GM18526 (cell line): Measurements from ENCODE around the gene KRT74.

Experiments
- POLR2A ChIP-seq: IDR thresholded peaks from 3 replicates; pipeline ENCODE4 v1.6.1; 2011; ENCODE audit not compliant: insufficient read length; ENCODE audit errors: extremely low read depth

Gene KRT74

DNA sequence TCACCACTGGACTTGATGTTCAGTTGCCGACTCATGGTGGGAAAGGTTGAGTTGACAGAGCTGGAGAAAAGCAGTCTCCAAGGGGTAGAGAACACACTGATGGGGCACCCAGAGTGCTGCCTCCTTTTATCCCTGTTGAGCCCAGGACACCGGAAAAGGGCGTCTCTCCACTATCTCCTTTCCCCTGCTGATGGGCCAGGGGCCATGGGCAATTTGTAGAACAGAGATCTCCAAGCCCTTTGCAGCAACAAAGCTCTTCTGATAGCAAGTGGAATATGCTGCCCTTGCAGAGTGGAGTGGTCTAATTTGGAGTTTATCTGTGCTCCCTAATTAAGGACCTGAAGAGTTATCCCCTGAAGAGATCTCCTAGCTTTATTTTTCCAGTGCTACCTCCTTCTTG lies at the start of gene KRT74:
Gene KRT74 (minus strand): TSS at position 101 of the 400 bp plus-strand sequence. CDS start 66 bp downstream, at position 35.
- no peak for TF ChIP-seq POLR2A

DNA sequence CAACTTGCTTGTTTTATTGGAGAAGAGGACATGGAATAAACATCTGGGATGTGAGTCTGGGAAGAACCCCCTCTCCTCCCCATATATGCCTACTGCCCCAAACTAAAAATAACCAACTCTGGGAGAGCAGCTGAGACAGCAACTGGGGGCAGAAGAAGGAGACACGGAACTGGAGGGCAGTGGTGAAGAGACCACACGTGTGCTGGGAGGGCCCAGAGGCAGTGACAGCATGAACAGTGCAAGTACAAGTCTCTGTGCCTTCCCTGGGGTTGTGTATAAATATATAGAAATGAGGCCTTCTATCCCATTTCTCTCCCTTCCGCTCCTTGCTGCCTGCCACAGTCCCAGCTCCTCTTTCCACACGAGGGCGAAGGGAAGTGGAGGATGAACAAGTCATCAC lies 48.7 kb upstream of the KRT74 start:
- no peak for TF ChIP-seq POLR2A

DNA sequence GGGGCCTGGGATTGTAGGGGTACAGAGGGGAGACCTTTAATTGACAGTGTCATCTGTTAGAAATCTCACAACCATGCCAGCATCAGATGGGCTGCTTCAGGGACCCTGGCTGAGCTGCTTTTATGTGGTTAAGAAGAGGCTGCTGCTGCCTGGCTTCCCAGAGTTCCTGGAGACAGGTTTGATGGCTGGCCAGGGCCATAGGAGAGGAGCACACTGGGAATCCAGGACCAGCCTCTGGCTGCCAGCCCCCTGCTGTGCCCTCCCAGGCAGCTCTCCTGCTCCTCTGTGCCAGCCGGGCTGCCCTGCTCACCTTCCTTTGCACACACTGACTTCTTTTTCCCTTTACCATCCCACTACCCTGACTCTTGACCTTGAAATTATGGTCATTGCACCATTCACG lies 45.2 kb upstream of the KRT74 start:
- no peak for TF ChIP-seq POLR2A

DNA sequence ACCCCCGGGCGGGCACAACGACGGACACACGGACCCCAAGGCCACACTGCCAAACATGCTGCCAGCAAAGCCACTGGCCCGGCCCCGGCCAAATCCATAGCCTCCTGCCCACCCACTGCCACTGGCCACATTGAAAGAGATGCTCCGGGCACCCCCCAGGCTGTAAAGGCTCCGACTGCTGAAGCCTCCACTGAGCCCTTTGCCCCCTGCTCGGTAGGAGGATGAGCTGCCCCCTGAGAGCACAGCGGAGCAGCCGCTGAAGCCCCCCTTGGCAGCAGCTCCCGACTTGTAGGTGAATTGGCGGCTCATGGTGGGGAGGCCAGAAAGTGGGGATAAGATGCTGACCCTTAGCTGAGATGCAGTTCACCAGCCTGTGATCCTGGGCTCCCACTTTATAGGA lies 44.6 kb upstream of the KRT74 start, which contains the start of gene KRT73:
Gene KRT73 (minus strand): TSS at position 344 of the 400 bp plus-strand sequence. CDS start 35 bp downstream, at position 309.
- TF ChIP-seq POLR2A, result no peak

DNA sequence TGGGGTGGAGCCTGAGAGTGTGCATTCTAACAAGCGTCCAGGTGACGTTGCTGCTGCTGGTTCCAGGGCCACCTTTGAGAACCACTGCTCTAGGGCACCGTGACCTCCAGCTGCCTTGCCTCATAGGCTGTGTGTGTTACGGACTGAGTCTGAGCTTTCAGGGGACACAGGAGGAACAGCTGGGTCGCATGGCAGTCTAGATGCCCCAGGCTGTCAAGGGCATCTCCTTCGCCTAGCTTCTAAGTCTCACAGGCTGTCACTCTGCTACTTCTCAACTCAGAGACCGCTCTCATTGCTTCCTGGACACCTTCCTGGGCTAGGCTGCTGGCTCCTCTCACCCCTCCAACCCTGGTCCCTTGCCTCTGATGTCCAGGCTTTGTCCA lies 43.8 kb upstream of the KRT74 start:
- no peak for TF ChIP-seq POLR2A

DNA sequence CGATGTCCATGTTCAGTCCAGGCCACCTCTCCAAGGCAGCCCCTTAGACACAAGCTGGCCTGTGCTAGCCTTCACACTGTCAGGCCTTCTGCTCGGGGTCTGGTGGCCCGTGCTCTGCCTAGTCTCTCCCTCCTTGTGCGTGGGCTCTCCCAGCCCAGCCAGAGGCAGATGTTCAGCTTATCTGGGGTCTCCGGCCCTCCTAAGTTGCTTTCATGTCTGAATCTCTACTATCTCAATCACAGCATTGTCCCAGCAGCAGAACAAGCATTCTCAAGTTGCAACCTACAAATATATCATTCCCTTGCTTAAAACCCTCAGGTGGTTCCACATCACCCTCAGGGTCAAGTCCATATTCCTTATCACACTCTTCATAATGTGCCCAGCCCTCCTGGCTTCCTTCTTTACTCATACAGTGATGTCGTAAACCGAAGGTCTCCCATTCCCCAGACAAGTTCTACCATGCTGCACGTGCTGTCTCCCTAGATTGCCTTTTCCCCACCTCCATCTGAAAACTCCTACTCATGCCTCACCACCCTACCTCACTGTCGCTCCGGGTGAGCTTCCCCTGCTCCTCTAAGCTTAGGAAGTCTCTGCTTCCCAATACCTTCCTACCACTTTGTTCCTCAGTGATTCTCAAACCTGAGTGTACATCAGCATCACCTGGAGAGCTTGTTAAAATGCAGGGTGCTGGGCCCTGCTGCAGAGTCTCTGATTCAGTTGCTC lies 43.2 kb upstream of the KRT74 start:
- TF ChIP-seq POLR2A, result no peak

DNA sequence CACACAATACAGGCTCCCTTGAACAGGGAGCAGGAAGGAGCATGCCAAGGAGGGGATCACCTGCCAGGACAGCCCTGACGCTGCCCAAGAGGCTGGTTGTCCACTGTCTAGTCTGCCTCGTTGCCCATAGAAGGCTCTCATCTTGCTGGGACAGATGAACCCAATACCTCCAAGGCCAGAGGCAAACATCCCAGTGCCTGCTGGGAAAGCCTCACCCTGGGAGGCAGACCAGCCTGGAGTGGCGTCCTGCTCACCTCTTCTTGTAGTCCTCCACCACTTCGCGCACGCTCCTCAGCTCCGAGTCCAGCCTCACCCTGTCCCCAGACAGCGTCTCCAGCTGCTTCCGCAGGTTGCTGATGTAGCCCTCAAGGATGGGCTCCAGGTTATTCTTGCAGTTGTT lies 42.3 kb upstream of the KRT74 start:
- TF ChIP-seq POLR2A, result no peak

DNA sequence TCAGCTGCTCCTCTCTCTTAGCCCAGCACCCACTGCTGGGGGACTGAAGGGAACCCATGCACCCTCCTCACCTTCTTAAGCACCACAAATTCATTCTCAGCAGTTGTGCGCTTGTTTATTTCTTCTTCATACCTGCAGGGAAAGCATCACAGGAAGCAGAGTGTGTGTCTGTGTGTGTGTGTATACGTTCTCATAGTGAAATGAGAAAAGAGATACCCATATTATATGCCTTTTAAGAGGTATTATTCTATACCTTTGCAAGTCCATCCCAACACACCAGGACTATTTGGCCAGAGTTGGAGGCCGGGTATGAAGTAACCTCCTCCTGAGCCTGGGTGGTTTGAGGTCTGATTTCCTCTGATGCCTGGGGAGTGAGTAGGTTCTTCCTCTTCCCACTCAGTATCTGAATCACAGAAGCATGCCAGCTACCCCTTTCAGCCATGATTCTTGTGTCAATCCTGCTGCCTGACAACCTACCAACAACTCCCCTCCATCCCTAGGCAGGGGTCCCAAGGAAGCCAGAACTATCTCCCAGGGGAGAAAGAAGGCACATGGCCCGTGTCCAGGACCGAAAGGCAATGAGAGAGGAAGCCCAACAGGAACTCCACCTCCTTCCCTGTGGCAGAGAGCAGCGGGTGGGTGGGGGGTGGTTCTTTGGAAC lies 41.7 kb upstream of the KRT74 start:
- no peak for TF ChIP-seq POLR2A

DNA sequence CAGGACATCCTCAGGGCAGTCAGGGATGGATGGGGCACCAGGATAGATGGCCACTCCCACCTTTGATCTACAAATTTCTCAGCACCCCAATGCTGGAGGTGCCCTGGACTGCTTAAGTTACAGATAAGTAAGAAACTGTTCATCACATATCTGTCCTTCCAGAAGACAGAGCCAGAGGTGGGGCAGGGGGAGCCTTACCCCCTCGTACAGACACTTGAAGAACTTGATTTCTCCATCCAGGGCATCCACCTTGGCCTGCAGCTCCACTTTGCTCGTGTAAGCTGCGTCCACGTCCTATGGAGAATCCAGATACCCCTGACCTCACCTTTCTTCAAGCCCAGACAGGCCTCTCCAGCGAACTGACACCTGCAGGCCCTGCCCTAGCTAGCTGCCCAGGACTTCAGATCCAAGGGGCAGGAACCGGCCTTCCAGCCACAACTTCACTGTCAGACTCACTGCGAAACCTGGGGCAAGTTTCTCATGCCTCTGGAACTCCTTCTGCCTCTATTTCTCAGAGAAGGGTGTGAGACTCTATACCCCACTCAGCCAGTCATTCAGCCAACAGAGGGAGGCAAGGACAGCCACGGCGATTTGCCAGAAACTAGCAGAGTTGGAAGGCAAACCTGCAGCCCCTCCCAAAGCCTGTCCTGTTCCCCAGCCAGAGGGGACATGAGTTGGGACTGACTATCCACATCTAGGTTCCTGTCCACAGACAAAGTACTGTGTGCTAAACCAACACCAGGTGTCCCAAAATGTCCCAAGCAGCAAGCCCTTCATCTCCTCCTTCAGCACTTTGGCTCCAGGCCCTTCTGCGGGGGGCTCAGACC lies 41.0 kb upstream of the KRT74 start:
- no peak for TF ChIP-seq POLR2A

DNA sequence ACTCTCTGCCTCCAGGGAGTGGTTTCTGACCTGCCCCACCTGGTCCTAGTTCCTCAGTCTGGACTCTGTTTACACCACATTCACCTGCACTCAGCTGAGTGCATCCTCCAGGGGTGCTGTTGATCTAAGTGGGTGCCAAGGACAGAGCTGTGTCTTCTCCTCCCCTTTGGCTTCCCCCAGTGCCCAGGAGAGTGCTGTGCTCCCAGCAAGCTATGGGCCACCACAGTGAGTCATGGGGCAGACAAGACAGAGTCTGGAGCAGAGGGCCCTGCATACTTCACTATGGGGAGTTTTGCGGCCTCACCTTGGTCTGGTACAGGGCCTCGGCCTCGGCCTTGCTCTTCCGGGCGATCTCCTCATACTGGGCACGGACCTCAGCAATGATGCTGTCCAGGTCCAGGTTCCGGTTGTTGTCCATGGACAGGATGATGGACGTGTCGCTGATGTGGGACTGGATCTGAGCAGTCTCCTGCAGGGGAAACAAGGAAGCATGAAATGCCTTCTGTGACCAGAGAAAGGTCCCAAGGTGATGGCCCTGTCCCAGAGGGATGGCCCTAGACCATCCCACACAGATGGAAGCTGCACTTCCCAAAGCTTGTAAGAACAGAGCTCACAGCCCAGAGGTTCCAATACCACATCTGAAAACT lies 39.9 kb upstream of the KRT74 start:
- no peak for TF ChIP-seq POLR2A

DNA sequence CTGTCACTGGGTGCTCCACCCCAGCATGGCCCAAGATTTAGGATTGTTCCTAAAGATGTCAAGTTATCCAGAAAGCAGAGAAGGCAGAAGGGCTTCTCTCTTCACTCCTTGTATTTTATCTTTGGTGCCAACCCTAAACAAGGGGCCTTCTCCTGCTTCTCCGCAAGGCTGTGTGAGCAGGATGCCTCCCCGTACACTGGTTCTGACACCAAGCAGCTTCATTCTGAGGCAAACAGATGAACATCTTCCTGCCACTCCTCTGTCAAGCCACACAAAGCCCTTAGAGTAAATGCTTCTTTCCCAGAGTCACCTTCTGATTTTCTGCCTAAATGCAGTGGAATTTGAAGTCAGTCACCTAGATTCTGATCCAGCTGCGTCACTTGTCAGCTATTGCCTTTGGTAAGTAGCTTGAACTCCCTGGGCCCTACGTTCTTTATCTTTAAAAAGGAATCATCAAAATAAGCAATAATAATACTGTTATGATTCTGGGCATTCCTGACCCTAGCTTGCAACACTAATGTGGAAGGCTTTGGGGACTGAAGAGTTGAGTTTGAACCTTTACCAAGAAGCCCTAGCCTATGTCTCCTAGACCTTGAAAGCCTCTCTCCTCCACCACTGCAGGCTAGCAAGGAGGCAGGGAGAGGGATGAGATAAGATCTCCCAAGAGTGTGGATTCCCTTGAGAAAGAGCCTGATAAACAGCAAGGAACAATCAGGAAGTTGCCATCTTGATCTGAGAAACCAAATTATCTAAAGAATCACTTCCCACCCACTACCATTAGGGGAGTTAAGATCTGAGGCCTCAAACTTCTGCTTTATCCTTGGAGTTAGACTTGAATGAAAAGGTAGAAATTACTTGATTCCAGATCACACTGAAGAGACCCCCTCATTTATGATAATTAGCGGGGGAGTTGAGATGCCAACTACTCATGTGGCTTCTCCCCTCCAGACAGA lies 39.1 kb upstream of the KRT74 start:
- TF ChIP-seq POLR2A, result no peak

DNA sequence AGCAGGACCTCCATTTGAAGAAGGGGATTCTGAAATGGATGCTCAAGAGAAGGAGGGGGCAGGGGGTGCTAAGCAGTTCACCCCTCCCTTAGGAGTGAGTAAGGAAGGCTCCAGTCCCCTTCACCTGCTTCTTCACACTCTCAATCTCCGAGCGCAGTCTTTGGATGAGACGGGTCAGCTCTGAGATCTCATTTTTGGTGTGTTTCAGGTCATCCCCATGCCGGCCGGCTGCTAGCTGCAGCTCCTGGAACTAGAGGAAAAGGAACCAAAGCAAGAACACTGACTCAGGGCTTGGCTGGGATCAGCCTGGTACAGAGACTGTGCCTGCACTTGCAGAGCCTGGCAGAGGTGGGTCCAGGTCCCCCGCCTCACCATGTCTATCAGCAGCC lies 37.4 kb upstream of the KRT74 start:
- TF ChIP-seq POLR2A, result no peak

DNA sequence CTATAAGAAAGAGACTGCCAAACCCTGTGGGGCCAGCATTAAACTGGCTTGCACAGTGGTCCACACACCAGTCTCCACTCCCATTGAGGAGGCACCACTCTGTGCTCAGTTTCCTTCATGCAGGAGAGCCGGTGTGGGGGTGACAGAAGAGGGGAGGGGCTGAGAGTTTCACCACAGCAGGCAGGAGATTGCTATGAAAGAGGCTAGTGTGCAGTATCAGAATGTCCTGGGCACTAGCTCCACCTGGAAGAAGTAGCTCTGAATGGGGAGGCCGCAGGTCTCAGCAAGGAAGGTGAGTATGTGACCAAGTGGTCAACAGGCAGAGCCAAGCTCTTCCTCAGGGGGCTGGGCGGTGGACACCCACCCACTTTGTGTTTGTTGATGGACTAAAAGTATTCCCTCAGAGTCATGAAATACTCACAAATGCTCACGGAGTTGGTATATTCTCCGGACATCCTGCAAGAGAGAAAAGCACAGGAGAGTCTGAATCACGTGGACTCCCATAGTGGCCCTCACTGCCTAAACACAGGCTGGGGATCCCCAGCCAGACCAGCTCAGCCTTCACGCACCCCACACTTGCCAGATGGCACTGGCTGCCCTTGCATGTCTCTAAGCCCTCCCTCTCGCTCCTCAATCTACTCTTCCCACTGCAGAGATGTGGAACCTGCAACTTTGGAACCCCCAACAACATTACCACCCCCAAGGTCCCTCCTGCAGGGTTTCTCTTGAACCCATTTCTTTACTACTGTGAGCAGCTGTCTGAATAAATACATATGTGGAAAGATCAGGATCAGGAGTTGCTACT lies 35.4 kb upstream of the KRT74 start:
- no peak for TF ChIP-seq POLR2A
